A673 (cell line): ENCODE measurements around the gene IKZF3. TPM values are rescaled to one million over a fixed set of nuclear protein-coding genes. Genes with fewer than 3 reads are reported as not detected.

Experiments used
- BruUV-seq: library from RNA; stranded (reverse); fragments of 400-500 nt; replicated peaks from 2 replicates; lab custom pipeline; 2021; lab: Mats Ljungman, UMichigan
- CTCF ChIA-PET: fragments of 300-600 bp; sonication (Branson Sonifier 250); formaldehyde crosslinking; loops from one replicate; lab custom pipeline; 2022; ENCODE audit warnings: antibody characterized with exemption; lab: Charles Lee
- POLR2A ChIA-PET: fragments of 300-600 bp; sonication (Branson Sonifier 250); formaldehyde crosslinking; loops from one replicate; lab custom pipeline; 2022; ENCODE audit warnings: antibody characterized with exemption; ENCODE audit not compliant: low non-redundant PET; lab: Charles Lee
- DNase-seq: peaks from one replicate; pipeline ENCODE4 v3.0.0-alpha.2; 2015; ENCODE audit warnings: low spot score
- H3K27ac ChIP-seq: fragments of 200-600 bp; sonication (generic); 2 replicates; pipeline ENCODE4 v1.5.1; 2016; ENCODE audit warnings: mixed run types, low read depth, mild to moderate bottlenecking, mixed read lengths, antibody characterized with exemption, low read length; ENCODE audit not compliant: poor library complexity, severe bottlenecking
- H3K27me3 ChIP-seq: fragments of 200-600 bp; sonication (generic); replicated peaks from 2 replicates; pipeline ENCODE4 v1.6.1; 2017; ENCODE audit warnings: mixed run types, low read depth, mild to moderate bottlenecking, mixed read lengths, antibody characterized with exemption, low read length; ENCODE audit not compliant: insufficient read depth, poor library complexity
- H3K36me3 ChIP-seq: fragments of 200-600 bp; sonication (generic); 2 replicates; pipeline ENCODE4 v1.6.1; 2016; ENCODE audit warnings: mixed run types, mild to moderate bottlenecking, mixed read lengths, antibody characterized with exemption, low read length; ENCODE audit not compliant: insufficient read depth, poor library complexity, severe bottlenecking
- H3K4me1 ChIP-seq: fragments of 200-600 bp; sonication (generic); 2 replicates; pipeline ENCODE4 v1.6.1; 2017; ENCODE audit warnings: mixed run types, mild to moderate bottlenecking, mixed read lengths, antibody characterized with exemption, low read length; ENCODE audit not compliant: insufficient read depth, poor library complexity, severe bottlenecking
- H3K4me3 ChIP-seq: fragments of 200-600 bp; sonication (generic); 2 replicates; pipeline ENCODE4 v1.5.1; 2016; ENCODE audit warnings: low read depth, mixed run types, mild to moderate bottlenecking, mixed read lengths, low read length; ENCODE audit not compliant: poor library complexity, severe bottlenecking
- H3K9me3 ChIP-seq: fragments of 200-600 bp; sonication (generic); 2 replicates; pipeline ENCODE4 v1.6.1; 2016; ENCODE audit warnings: mixed run types, low read depth, mild to moderate bottlenecking, mixed read lengths, antibody characterized with exemption, low read length; ENCODE audit not compliant: poor library complexity, severe bottlenecking
- EZH2 ChIP-seq: fragments of 200-600 bp; sonication (generic); IDR thresholded peaks from 2 replicates; pipeline ENCODE4 v1.6.1; 2017; ENCODE audit warnings: borderline replicate concordance, low read depth, mild to moderate bottlenecking, mixed read lengths, antibody characterized with exemption, low read length; ENCODE audit not compliant: poor library complexity, severe bottlenecking
- intact Hi-C: fragments of 100-400 bp; cut with micrococcal nuclease; formaldehyde crosslinking; loops from one replicate; pipeline ENCODE4 v1.10.0; 2022; ENCODE audit not compliant: unreplicated experiment
- total RNA-seq: library from RNA; stranded (reverse); gene quantifications from 2 replicates; pipeline ENCODE4 v1.2.3, GENCODE V29; 2021
- TF ChIP-seq, protein P1 (sequence below): fragments of 300-800, 200-600 bp; sonication (generic); conservative IDR thresholded peaks from 2 replicates; pipeline ENCODE4 v1.5.1; 2017; ENCODE audit warnings: low read depth, mild to moderate bottlenecking, antibody characterized with exemption, low read length, moderate library complexity, mixed read lengths

Gene IKZF3
- total RNA-seq, 1 experiment from 2014 or later = not detected

DNA sequence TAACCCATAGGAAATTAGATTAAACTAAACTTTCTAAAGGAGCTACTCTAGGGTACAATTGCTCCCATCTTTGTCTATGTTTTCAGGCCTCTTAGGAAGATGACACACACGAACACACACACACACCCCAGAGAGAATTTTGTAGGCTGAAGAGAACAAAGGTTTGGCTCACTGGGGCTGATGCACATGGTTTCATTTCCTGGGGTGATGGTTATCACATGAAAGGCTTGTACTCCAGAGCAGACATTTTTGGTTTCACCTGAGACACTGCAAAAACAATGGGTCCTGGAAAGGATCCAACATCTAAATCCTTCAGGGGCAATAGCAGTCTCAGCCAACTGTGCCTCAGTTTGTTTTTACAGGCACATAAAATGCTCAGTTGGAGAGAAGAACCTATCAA lies 63.6 kb downstream of the IKZF3 start:
- CTCF ChIA-PET = no interaction called here
- Histone ChIP-seq H3K27ac (no peak overlapping the region), H3K27me3 (no peaks in the 10 kb centered on the region), H3K36me3 (no peaks in the 10 kb centered on the region), H3K4me3 (no peak overlapping the region), H3K9me3 (no peaks in the 10 kb centered on the region), H3K4me1 (no peaks in the 10 kb centered on the region)
- TF ChIP-seq, protein P1, sequence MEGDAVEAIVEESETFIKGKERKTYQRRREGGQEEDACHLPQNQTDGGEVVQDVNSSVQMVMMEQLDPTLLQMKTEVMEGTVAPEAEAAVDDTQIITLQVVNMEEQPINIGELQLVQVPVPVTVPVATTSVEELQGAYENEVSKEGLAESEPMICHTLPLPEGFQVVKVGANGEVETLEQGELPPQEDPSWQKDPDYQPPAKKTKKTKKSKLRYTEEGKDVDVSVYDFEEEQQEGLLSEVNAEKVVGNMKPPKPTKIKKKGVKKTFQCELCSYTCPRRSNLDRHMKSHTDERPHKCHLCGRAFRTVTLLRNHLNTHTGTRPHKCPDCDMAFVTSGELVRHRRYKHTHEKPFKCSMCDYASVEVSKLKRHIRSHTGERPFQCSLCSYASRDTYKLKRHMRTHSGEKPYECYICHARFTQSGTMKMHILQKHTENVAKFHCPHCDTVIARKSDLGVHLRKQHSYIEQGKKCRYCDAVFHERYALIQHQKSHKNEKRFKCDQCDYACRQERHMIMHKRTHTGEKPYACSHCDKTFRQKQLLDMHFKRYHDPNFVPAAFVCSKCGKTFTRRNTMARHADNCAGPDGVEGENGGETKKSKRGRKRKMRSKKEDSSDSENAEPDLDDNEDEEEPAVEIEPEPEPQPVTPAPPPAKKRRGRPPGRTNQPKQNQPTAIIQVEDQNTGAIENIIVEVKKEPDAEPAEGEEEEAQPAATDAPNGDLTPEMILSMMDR = no peak
- no peak for TF ChIP-seq EZH2
- BruUV-seq = no TSS peak
- intact Hi-C loops = no loop called here
- DNase-seq = no peak
- POLR2A ChIA-PET = no interaction called here

GRCh38 chr17:39799395-39799794 lies 64.7 kb downstream of the IKZF3 start:
- H3K4me3 ChIP-seq = no peak overlapping the region
- intact Hi-C loops = no loop called here
- H3K36me3 ChIP-seq = no peaks in the 10 kb centered on the region
- no peak overlapping the region for H3K27ac ChIP-seq
- no peaks in the 10 kb centered on the region for H3K4me1 ChIP-seq
- DNase-seq = no peak
- ChIA-PET POLR2A (no interaction called here), CTCF (no interaction called here)
- H3K27me3 ChIP-seq = no peaks in the 10 kb centered on the region
- H3K9me3 ChIP-seq = no peaks in the 10 kb centered on the region
- BruUV-seq = no TSS peak
- no peak for TF ChIP-seq EZH2
- TF ChIP-seq, protein P1 = no peak

- ChIA-PET CTCF (no interaction called here), POLR2A (no interaction called here)
- Histone ChIP-seq H3K27ac (no peak overlapping the region), H3K36me3 (no peaks in the 10 kb centered on the region), H3K4me3 (no peak overlapping the region), H3K9me3 (no peaks in the 10 kb centered on the region), H3K4me1 (no peaks in the 10 kb centered on the region), H3K27me3 (no peaks in the 10 kb centered on the region)
- no peak for DNase-seq
- no TSS peak for BruUV-seq
- intact Hi-C loops = no loop called here
- TF ChIP-seq, protein P1 = no peak
- TF ChIP-seq EZH2 = no peak
Observed at GRCh38 chr17:39794249-39794970, 69.7 kb downstream of the IKZF3 start.
